NCI-H146 treated with DMSO at 0.1 percent for 48 hours (cell line): ENCODE results near the gene CUL7.
A peak's percentile ranks its signal among the peaks of the same experiment; 100 is the strongest.
"Not testable (repeated sequence)": the region's sequence is repeated elsewhere in the genome, so short reads cannot be mapped to it uniquely, and the experiment has no call there.

Experiments used
- DNase-seq: peaks from one replicate; lab custom pipeline; 2025; ENCODE audit not compliant: unreplicated experiment; lab: John Stamatoyannopoulos, UW

The CUL7 gene

GRCh38 chr6:43047998-43048397 is 5.7 kb downstream of the CUL7 start:
- no peak for DNase-seq

GRCh38 chr6:43045371-43045930 is 8.2 kb downstream of the CUL7 start:
- DNase-seq = no peak

GRCh38 chr6:43043310-43043709 is 10.3 kb downstream of the CUL7 start:
- no peak for DNase-seq

- not testable (repeated sequence) for DNase-seq
Measured at GRCh38 chr6:43041475-43041874, 12.2 kb downstream of the CUL7 start.

GRCh38 chr6:43040542-43041257 is 13.0 kb downstream of the CUL7 start:
- no peak for DNase-seq

- no peak for DNase-seq
Measured at GRCh38 chr6:43038727-43039126, 14.9 kb downstream of the CUL7 start.

GRCh38 chr6:43037706-43038105 is 15.9 kb downstream of the CUL7 start:
- no peak for DNase-seq

- no peak for DNase-seq
Measured at GRCh38 chr6:43037197-43037596, 16.5 kb downstream of the CUL7 start.

- DNase-seq = no peak
Measured at GRCh38 chr6:43036712-43037111, 16.9 kb downstream of the CUL7 start.

GRCh38 chr6:43035495-43036194 is 18.0 kb downstream of the CUL7 start:
- DNase-seq = no peak

GRCh38 chr6:43034190-43034525 is 19.5 kb downstream of the CUL7 start:
- DNase-seq = no peak

- no peak for DNase-seq
Measured at GRCh38 chr6:43033496-43034189, 20.0 kb downstream of the CUL7 start.

GRCh38 chr6:43032326-43032725 is 21.3 kb downstream of the CUL7 start:
- DNase-seq = no peak

GRCh38 chr6:43029120-43029519 is 24.5 kb downstream of the CUL7 start:
- DNase-seq = no peak

GRCh38 chr6:43026365-43026764 is 27.3 kb downstream of the CUL7 start:
- DNase-seq = no peak

GRCh38 chr6:43024436-43024835 is 29.2 kb downstream of the CUL7 start:
- no peak for DNase-seq

- peak; percentile 56 for DNase-seq
Measured at GRCh38 chr6:43021270-43022047, 32.2 kb downstream of the CUL7 start, which contains the start of gene RRP36. RRP36 (plus strand) TSS chr6:43021623; CDS start chr6:43021655, 32 bp downstream.

GRCh38 chr6:43020847-43021246 is 32.8 kb downstream of the CUL7 start:
- DNase-seq = no peak

- DNase-seq = no peak
Measured at GRCh38 chr6:43020052-43020705, 33.5 kb downstream of the CUL7 start.

- no peak for DNase-seq
Measured at GRCh38 chr6:43019152-43019551, 34.5 kb downstream of the CUL7 start.
